Adipocyte (in vitro differentiated cells): ENCODE measurements around the gene OCA2.
"Not testable (repeated sequence)": the region's sequence is repeated elsewhere in the genome, so short reads cannot be mapped to it uniquely, and the experiment has no call there.

Experiments used
- DNase-seq: peaks from one replicate; pipeline ENCODE4 v3.0.0-alpha.2; 2015; ENCODE audit warnings: low read depth
- H3K27me3 ChIP-seq: replicated peaks from 2 replicates; pipeline ENCODE4 v1.7.0; 2013; ENCODE audit warnings: mild to moderate bottlenecking, low read length, moderate library complexity; ENCODE audit not compliant: control insufficient read depth, insufficient read depth
- H3K36me3 ChIP-seq: 2 replicates; pipeline ENCODE4 v1.7.0; 2013; ENCODE audit warnings: low read length, mild to moderate bottlenecking, moderate library complexity; ENCODE audit not compliant: control insufficient read depth, insufficient read depth, severe bottlenecking
- H3K4me1 ChIP-seq: 2 replicates; pipeline ENCODE4 v1.7.0; 2013; ENCODE audit warnings: mild to moderate bottlenecking, low read length, moderate library complexity; ENCODE audit not compliant: control insufficient read depth, insufficient read depth
- H3K4me3 ChIP-seq: 2 replicates; pipeline ENCODE4 v1.7.0; 2013; ENCODE audit warnings: mild to moderate bottlenecking, low read length, moderate library complexity
- H3K9ac ChIP-seq: 2 replicates; pipeline ENCODE4 v1.7.0; 2013; ENCODE audit warnings: mild to moderate bottlenecking, low read length, moderate library complexity
- H3K9me3 ChIP-seq: 2 replicates; pipeline ENCODE4 v1.7.0; 2013; ENCODE audit warnings: mild to moderate bottlenecking, low read length, moderate library complexity; ENCODE audit not compliant: control insufficient read depth

OCA2 gene

GRCh38 chr15:27743638-27744037, 355.5 kb downstream of the OCA2 start:
- no peaks in the 10 kb centered on the region for H3K36me3 ChIP-seq
- H3K9ac ChIP-seq = no peak overlapping the region
- no peak for DNase-seq
- H3K27me3 ChIP-seq = no peaks in the 10 kb centered on the region
- H3K9me3 ChIP-seq = no peaks in the 10 kb centered on the region
- H3K4me3 ChIP-seq = no peak overlapping the region
- H3K4me1 ChIP-seq = no peaks in the 10 kb centered on the region

- H3K36me3 ChIP-seq = no peaks in the 10 kb centered on the region
- no peaks in the 10 kb centered on the region for H3K4me1 ChIP-seq
- H3K9me3 ChIP-seq = no peaks in the 10 kb centered on the region
- DNase-seq = no peak
- no peaks in the 10 kb centered on the region for H3K27me3 ChIP-seq
- no peak overlapping the region for H3K9ac ChIP-seq
- no peak overlapping the region for H3K4me3 ChIP-seq
These were observed 356.2 kb downstream of the OCA2 start for GRCh38 chr15:27742751-27743477.

- Histone ChIP-seq H3K9ac (no peak overlapping the region), H3K27me3 (no peaks in the 10 kb centered on the region), H3K9me3 (no peaks in the 10 kb centered on the region), H3K36me3 (no peaks in the 10 kb centered on the region), H3K4me3 (no peak overlapping the region), H3K4me1 (no peaks in the 10 kb centered on the region)
- DNase-seq = no peak
These were observed 357.8 kb downstream of the OCA2 start for GRCh38 chr15:27741226-27741860.

GRCh38 chr15:27734785-27735495, 364.2 kb downstream of the OCA2 start:
- H3K4me1 ChIP-seq = no peaks in the 10 kb centered on the region
- H3K4me3 ChIP-seq = no peak overlapping the region
- no peak overlapping the region for H3K9ac ChIP-seq
- no peaks in the 10 kb centered on the region for H3K27me3 ChIP-seq
- DNase-seq = no peak
- H3K9me3 ChIP-seq = peaks cover 14% of the 10 kb centered on the region
- no peaks in the 10 kb centered on the region for H3K36me3 ChIP-seq

DNA sequence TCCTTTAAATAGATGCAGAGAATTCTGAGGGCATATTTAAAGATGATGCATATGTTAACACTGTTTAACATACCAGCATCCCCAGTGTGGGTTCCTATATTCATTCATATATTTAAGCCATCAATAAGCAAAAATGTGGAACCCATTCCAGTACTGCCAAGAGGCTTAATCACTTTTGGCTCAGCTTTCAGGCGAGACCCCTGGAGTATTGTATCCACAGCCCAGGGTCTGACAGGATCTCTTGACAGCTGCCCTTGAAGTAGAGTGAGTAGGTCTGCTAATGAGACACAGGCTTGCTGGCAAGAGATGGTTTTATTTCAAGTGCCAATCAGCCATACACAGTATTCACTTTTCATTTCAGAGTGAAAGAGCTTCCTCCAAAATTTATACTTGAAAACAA, 367.3 kb downstream of the OCA2 start:
- no peak for DNase-seq
- H3K36me3 ChIP-seq = no peaks in the 10 kb centered on the region
- peaks cover 15% of the 10 kb centered on the region for H3K9me3 ChIP-seq
- H3K4me3 ChIP-seq = no peak overlapping the region
- no peak overlapping the region for H3K9ac ChIP-seq
- H3K4me1 ChIP-seq = no peaks in the 10 kb centered on the region
- no peaks in the 10 kb centered on the region for H3K27me3 ChIP-seq

- H3K4me1 ChIP-seq = no peaks in the 10 kb centered on the region
- no peak for DNase-seq
- H3K36me3 ChIP-seq = no peaks in the 10 kb centered on the region
- H3K9me3 ChIP-seq = peaks cover 15% of the 10 kb centered on the region
- H3K9ac ChIP-seq = no peak overlapping the region
- no peak overlapping the region for H3K4me3 ChIP-seq
- no peaks in the 10 kb centered on the region for H3K27me3 ChIP-seq
These were observed 368.2 kb downstream of the OCA2 start for GRCh38 chr15:27730868-27731267.

GRCh38 chr15:27725731-27726130, 373.4 kb downstream of the OCA2 start:
- H3K4me3 ChIP-seq = no peak overlapping the region
- H3K36me3 ChIP-seq = no peaks in the 10 kb centered on the region
- H3K27me3 ChIP-seq = no peaks in the 10 kb centered on the region
- no peaks in the 10 kb centered on the region for H3K4me1 ChIP-seq
- no peak overlapping the region for H3K9ac ChIP-seq
- peaks cover 2% of the 10 kb centered on the region for H3K9me3 ChIP-seq
- DNase-seq = no peak

DNA sequence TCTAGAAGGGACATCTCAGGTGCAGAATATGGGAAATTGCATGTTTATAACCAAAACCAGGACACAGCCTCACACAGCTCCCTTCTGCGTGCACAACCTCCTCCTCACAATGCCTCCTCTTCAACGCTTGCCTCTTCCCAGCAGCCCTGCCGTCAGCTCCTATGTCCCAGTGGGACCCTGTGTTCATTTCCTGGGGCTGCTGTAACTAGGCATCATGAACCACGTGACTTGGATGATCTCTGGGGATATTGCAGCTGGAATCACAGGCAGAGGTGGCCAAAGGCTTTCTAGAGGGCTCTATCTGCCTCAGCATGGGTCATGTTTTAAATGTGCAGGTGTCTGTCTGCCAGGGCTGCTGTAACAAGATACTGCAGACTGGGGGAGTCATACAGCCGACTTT, 375.3 kb downstream of the OCA2 start:
- no peaks in the 10 kb centered on the region for H3K27me3 ChIP-seq
- H3K4me1 ChIP-seq = no peaks in the 10 kb centered on the region
- no peaks in the 10 kb centered on the region for H3K36me3 ChIP-seq
- no peak for DNase-seq
- H3K4me3 ChIP-seq = no peak overlapping the region
- H3K9me3 ChIP-seq = no peaks in the 10 kb centered on the region
- H3K9ac ChIP-seq = no peak overlapping the region

- DNase-seq = no peak
- no peaks in the 10 kb centered on the region for H3K36me3 ChIP-seq
- H3K4me1 ChIP-seq = no peaks in the 10 kb centered on the region
- no peak overlapping the region for H3K9ac ChIP-seq
- H3K27me3 ChIP-seq = no peaks in the 10 kb centered on the region
- H3K9me3 ChIP-seq = peaks cover 8% of the 10 kb centered on the region
- no peak overlapping the region for H3K4me3 ChIP-seq
These were observed 377.0 kb downstream of the OCA2 start for GRCh38 chr15:27722102-27722501.

DNA sequence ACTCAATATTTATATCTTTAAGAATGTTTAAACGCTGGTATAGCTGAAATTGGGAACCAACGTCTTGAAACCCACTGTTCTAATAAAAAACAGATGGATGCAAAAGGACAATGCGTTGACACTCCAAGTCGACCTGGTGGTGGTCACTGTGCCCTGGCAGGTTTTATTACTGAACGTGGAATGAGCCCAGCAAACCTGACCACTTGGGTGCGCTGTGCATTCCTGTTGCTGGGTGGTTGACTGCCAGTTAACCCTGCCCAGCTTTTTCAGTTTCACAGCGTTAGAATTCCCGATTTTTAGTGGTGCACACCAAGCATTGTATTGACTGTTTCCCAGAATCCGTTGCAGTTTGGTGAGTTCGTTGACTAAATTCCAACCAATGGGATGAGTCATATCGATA, 384.4 kb downstream of the OCA2 start:
- Histone ChIP-seq H3K36me3 (no peaks in the 10 kb centered on the region), H3K9me3 (peaks cover 17% of the 10 kb centered on the region), H3K9ac (no peak overlapping the region), H3K27me3 (no peaks in the 10 kb centered on the region), H3K4me1 (no peaks in the 10 kb centered on the region), H3K4me3 (no peak overlapping the region)
- DNase-seq = no peak

GRCh38 chr15:27713850-27714249, 385.3 kb downstream of the OCA2 start:
- not testable (repeated sequence) for H3K36me3 ChIP-seq, H3K27me3 ChIP-seq, DNase-seq, H3K9ac ChIP-seq, H3K4me1 ChIP-seq, H3K4me3 ChIP-seq
- H3K9me3 ChIP-seq = peaks cover 22% of the 10 kb centered on the region
